ENCODE results near the gene VPS54.
"Not testable (repeated sequence)": the region's sequence is repeated elsewhere in the genome, so short reads cannot be mapped to it uniquely, and the experiment has no call there.

DNA sequence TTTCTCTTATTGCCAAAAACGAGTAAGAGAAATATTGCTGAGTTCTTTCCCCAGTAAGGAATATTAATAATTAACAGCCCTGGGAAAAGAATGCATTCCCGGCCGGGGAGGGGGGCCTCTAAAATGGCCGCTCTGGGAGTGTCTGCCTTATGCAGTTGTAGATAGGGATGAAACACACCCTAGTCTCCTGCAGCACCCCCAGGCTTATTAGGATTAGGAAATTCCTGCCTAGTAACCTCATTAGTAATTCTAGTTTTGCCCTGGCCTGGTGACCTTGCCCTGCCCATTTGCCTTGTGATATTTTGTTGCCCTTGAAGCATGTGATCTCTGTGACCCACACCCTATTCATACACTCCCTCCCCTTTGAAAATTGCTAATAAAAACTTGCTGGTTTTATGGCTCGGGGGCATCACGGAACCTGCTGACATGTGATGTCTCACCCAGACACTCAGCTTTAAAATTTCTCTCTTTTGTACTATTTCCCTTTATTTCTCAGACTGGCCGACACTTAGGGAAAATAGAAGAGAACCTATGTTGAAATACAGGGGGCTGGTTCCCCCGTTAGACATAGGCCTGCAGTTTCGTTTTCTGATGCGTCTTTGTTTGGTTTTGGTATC is 22.5 kb downstream of the VPS54 start:
- TF ChIP-seq, protein P1, sequence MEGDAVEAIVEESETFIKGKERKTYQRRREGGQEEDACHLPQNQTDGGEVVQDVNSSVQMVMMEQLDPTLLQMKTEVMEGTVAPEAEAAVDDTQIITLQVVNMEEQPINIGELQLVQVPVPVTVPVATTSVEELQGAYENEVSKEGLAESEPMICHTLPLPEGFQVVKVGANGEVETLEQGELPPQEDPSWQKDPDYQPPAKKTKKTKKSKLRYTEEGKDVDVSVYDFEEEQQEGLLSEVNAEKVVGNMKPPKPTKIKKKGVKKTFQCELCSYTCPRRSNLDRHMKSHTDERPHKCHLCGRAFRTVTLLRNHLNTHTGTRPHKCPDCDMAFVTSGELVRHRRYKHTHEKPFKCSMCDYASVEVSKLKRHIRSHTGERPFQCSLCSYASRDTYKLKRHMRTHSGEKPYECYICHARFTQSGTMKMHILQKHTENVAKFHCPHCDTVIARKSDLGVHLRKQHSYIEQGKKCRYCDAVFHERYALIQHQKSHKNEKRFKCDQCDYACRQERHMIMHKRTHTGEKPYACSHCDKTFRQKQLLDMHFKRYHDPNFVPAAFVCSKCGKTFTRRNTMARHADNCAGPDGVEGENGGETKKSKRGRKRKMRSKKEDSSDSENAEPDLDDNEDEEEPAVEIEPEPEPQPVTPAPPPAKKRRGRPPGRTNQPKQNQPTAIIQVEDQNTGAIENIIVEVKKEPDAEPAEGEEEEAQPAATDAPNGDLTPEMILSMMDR (IDR thresholded peaks at IDR 0.05) = not testable (repeated sequence)
- TF ChIP-seq POLR2AphosphoS5 (IDR thresholded peaks at IDR 0.05; ENCODE audit: insufficient read depth in 1 of 2, low read depth in 1 of 2) = not testable (repeated sequence)

Data from vagina (tissue), 2 donors.